HepG2 (cell line): ENCODE measurements around the gene PALMD. TPM values are rescaled to one million over a fixed set of nuclear protein-coding genes. Genes with fewer than 3 reads are reported as not detected.

Experiments used
- ATAD3A ChIP-seq: sonication (generic); formaldehyde crosslinking; IDR thresholded peaks from 2 replicates; pipeline ENCODE4 v1.4.0; 2020; ENCODE audit warnings: missing genetic modification reagents
- BRD4 ChIP-seq: sonication (generic); formaldehyde crosslinking; IDR thresholded peaks from 2 replicates; pipeline ENCODE4 v1.4.0; 2020; ENCODE audit warnings: missing genetic modification reagents
- CBX5 ChIP-seq: sonication (generic); formaldehyde crosslinking; IDR thresholded peaks from 2 replicates; pipeline ENCODE4 v1.4.0; 2020; ENCODE audit warnings: missing genetic modification reagents, borderline replicate concordance
- CCDC6 ChIP-seq: sonication (generic); formaldehyde crosslinking; IDR thresholded peaks from 2 replicates; pipeline ENCODE4 v1.8.1; 2022; ENCODE audit warnings: mild to moderate bottlenecking, missing genetic modification reagents, moderate library complexity
- ESRRA ChIP-seq: sonication (generic); formaldehyde crosslinking; IDR thresholded peaks from 2 replicates; pipeline ENCODE4 v1.5.1; 2020; ENCODE audit warnings: mild to moderate bottlenecking, low read depth, missing genetic modification reagents
- HNF4A ChIP-seq: sonication (generic); formaldehyde crosslinking; IDR thresholded peaks from 2 replicates; pipeline ENCODE4 v1.4.0; 2020; ENCODE audit warnings: missing genetic modification reagents
- IKZF1 ChIP-seq: fragments of 450-650 bp; IDR thresholded peaks from 2 replicates; pipeline ENCODE4 v1.7.1; 2016
- IRF1 ChIP-seq: sonication (generic); formaldehyde crosslinking; IDR thresholded peaks from 2 replicates; pipeline ENCODE4 v1.4.0; 2020; ENCODE audit warnings: low read depth, mild to moderate bottlenecking, missing genetic modification reagents
- KAT7 ChIP-seq: IDR thresholded peaks from 2 replicates; pipeline ENCODE4 v1.6.1; 2018; ENCODE audit warnings: borderline replicate concordance, missing compliant biosample characterization
- KDM2A ChIP-seq: sonication (generic); formaldehyde crosslinking; IDR thresholded peaks from 2 replicates; pipeline ENCODE4 v1.4.0; 2020; ENCODE audit warnings: low read depth, missing genetic modification reagents, borderline replicate concordance
- KLF12 ChIP-seq: sonication (generic); formaldehyde crosslinking; IDR thresholded peaks from 2 replicates; pipeline ENCODE4 v1.4.0; 2020; ENCODE audit warnings: missing genetic modification reagents, borderline replicate concordance
- MBD4 ChIP-seq: IDR thresholded peaks from 2 replicates; pipeline ENCODE4 v1.6.1; 2012; ENCODE audit warnings: low read length, inconsistent platforms, borderline replicate concordance
- MXD3 ChIP-seq: IDR thresholded peaks from 2 replicates; pipeline ENCODE4 v1.6.1; 2016; ENCODE audit warnings: mild to moderate bottlenecking, missing biosample characterization, missing genetic modification reagents
- NR2F1 ChIP-seq, 2 experiments: fragments of 450-650 bp in 1 of 2; formaldehyde crosslinking in 1 of 2; IDR thresholded peaks; 2 replicates each; pipeline versions ENCODE4 v1.5.0 to v1.6.1; 2016 to 2020; ENCODE audit warnings: mild to moderate bottlenecking in 1 of 2, missing compliant biosample characterization in 1 of 2, missing genetic modification reagents in 1 of 2, moderate library complexity in 1 of 2
- PHF8 ChIP-seq: sonication (generic); formaldehyde crosslinking; IDR thresholded peaks from 2 replicates; pipeline ENCODE4 v1.5.0; 2020; ENCODE audit warnings: missing genetic modification reagents
- PITX1 ChIP-seq: sonication (generic); formaldehyde crosslinking; IDR thresholded peaks from 2 replicates; pipeline ENCODE4 v1.5.1; 2020; ENCODE audit warnings: mild to moderate bottlenecking, missing genetic modification reagents
- POGZ ChIP-seq: sonication (generic); formaldehyde crosslinking; IDR thresholded peaks from 2 replicates; pipeline ENCODE4 v1.4.0; 2020; ENCODE audit warnings: mild to moderate bottlenecking, missing genetic modification reagents
- RORA ChIP-seq: sonication (generic); formaldehyde crosslinking; IDR thresholded peaks from 2 replicates; pipeline ENCODE4 v1.5.0; 2020; ENCODE audit warnings: mild to moderate bottlenecking, missing genetic modification reagents, moderate library complexity
- YY1 ChIP-seq: IDR thresholded peaks from 2 replicates; pipeline ENCODE4 v1.6.1; 2011; ENCODE audit warnings: low read length, low read depth, moderate library complexity, mild to moderate bottlenecking; ENCODE audit not compliant: insufficient read depth, insufficient replicate concordance
- ZNF431 ChIP-seq: sonication (generic); formaldehyde crosslinking; IDR thresholded peaks from 2 replicates; pipeline ENCODE4 v1.9.0; 2022; ENCODE audit warnings: missing genetic modification reagents, low read depth, mild to moderate bottlenecking, borderline replicate concordance
- ZNF510 ChIP-seq: sonication (generic); formaldehyde crosslinking; IDR thresholded peaks from 2 replicates; pipeline ENCODE4 v1.4.0; 2020; ENCODE audit warnings: low read depth, mild to moderate bottlenecking, missing genetic modification reagents
- ZNF572 ChIP-seq: sonication (generic); formaldehyde crosslinking; IDR thresholded peaks from 2 replicates; pipeline ENCODE4 v1.5.1; 2020; ENCODE audit warnings: mild to moderate bottlenecking, missing genetic modification reagents
- ZNF629 ChIP-seq: sonication (generic); formaldehyde crosslinking; conservative IDR thresholded peaks from 2 replicates; pipeline ENCODE4 v1.5.0; 2020; ENCODE audit warnings: missing genetic modification reagents
- ZNF691 ChIP-seq: sonication (generic); formaldehyde crosslinking; IDR thresholded peaks from 2 replicates; pipeline ENCODE4 v1.4.0; 2020; ENCODE audit warnings: missing genetic modification reagents, low read depth, mild to moderate bottlenecking, borderline replicate concordance
- ZNF740 ChIP-seq: sonication (generic); formaldehyde crosslinking; IDR thresholded peaks from 2 replicates; pipeline ENCODE4 v1.4.0; 2020; ENCODE audit warnings: missing genetic modification reagents
- ZNF749 ChIP-seq: sonication (generic); formaldehyde crosslinking; IDR thresholded peaks from 2 replicates; pipeline ENCODE4 v1.8.0; 2022; ENCODE audit warnings: mild to moderate bottlenecking, missing genetic modification reagents, moderate library complexity, borderline replicate concordance
- ZNF781 ChIP-seq: sonication (generic); formaldehyde crosslinking; IDR thresholded peaks from 2 replicates; pipeline ENCODE4 v1.5.1; 2020; ENCODE audit warnings: borderline replicate concordance, mild to moderate bottlenecking, missing genetic modification reagents; ENCODE audit errors: not compliant biosample characterization
- ZNF792 ChIP-seq: IDR thresholded peaks from 2 replicates; pipeline ENCODE4 v1.6.1; 2016
- ZNF879 ChIP-seq: sonication (generic); formaldehyde crosslinking; IDR thresholded peaks from 2 replicates; pipeline ENCODE4 v1.8.1; 2023; ENCODE audit warnings: missing genetic modification reagents
- ZSCAN25 ChIP-seq: sonication (generic); formaldehyde crosslinking; IDR thresholded peaks from 2 replicates; pipeline ENCODE4 v1.8.0; 2022; ENCODE audit warnings: mild to moderate bottlenecking, missing genetic modification reagents
- polyA plus RNA-seq, 8 experiments: library from polyadenylated mRNA; depleted of rRNA in 3 of 8; stranded (reverse) in 7 of 8; unstranded in 1 of 8; fragments of >200 nt; fragmentation: Illumina TruSeq in 4 of 8; extraction: Trizol in 4 of 8; gene quantifications; 2 replicates each; pipeline versions ENCODE4 v1.2.1 to v1.2.3, GENCODE V29; 2011 to 2016; ENCODE audit warnings: low read depth in 4 of 8, missing spikeins in 1 of 8, mixed read lengths in 1 of 8; ENCODE audit not compliant: insufficient read depth in 1 of 8
- total RNA-seq, 5 experiments: library from RNA; depleted of rRNA; stranded (reverse); fragments of >200 nt; fragmentation: Illumina TruSeq; extraction: Trizol; gene quantifications; 2 replicates each; pipeline ENCODE4 v1.2.3, GENCODE V29; 2016; ENCODE audit warnings: low read depth in 1 of 5

PALMD gene
- total and polyA plus RNA-seq, 2 of the 13 experiments (the other 11 are each of a cell fraction or from before 2014, with no cell fraction given) = 5.5 to 31.1 TPM

DNA sequence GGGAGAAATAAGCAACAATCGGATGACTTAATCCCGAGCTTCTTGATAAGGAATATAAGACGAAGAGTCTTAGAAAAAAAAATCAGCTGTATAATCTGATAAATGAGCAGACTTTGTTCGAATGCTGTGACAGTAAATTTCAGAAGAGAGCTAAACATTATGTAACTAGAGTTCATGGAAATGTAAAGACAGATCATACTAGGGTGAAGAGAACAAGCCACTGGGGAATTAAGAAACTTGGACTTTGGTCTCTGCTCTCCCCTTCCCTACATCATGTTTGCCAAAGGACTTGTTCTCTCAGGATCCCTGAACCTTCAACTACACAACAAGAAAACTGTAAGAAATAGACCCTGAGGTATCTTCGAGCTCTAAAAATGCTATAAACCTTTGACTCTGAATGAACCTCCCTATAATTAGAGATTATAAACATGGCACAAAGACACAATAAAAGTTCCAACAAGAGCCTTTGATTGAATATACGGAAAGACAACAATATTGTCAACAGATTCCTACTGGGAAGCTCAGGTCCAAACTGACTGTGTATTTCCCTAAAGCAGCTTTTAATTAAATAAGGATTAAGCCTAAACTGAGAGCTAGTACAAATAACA, 93.0 kb downstream of the PALMD start (continued):
- TF ChIP-seq KAT7 (CRISPR knock-in tag) (0 out of 2 replicates have a peak, but pooled peaks have one; percentile 42), CBX5 (CRISPR knock-in tag) (no peak), YY1 (no peak), IRF1 (CRISPR knock-in tag) (no peak), IKZF1 (no peak), MBD4 (no peak), CCDC6 (CRISPR knock-in tag) (no peak), HNF4A (CRISPR knock-in tag) (peak; percentile 98), KDM2A (no peak), ZNF572 (CRISPR knock-in tag) (no peak), MXD3 (CRISPR knock-in tag) (no peak), BRD4 (no peak), NR2F1 (CRISPR knock-in tag; IDR thresholded peaks at IDR 0.05) (no peak; a peak in 1 of 4 replicates), ZNF749 (CRISPR knock-in tag) (no peak), ZNF431 (CRISPR knock-in tag) (no peak), KLF12 (CRISPR knock-in tag) (no peak), ZNF781 (CRISPR knock-in tag) (no peak), ZSCAN25 (CRISPR knock-in tag) (peak; percentile 92), PITX1 (peak; percentile 63), ZNF740 (CRISPR knock-in tag) (no peak), ESRRA (CRISPR knock-in tag) (peak; percentile 49; the same call in 1 of the 2 replicates), ZNF792 (CRISPR knock-in tag) (no peak), POGZ (CRISPR knock-in tag) (peak; percentile 84), ATAD3A (CRISPR knock-in tag) (no peak), RORA (no peak), ZNF510 (CRISPR knock-in tag) (no peak), ZNF691 (CRISPR knock-in tag) (no peak), ZNF629 (CRISPR knock-in tag) (no peak), ZNF879 (no peak), PHF8 (CRISPR knock-in tag) (no peak)
